Measurements from ENCODE around the gene RLF. TPM values are rescaled to one million over a fixed set of nuclear protein-coding genes. Genes with fewer than 3 reads are reported as not detected.
"Not testable (repeated sequence)": the region's sequence is repeated elsewhere in the genome, so short reads cannot be mapped to it uniquely, and the experiment has no call there.

Gene RLF
- total RNA-seq, 6 experiments from 2014 or later, result 7.2 to 10.2 (median 8.8) TPM

DNA sequence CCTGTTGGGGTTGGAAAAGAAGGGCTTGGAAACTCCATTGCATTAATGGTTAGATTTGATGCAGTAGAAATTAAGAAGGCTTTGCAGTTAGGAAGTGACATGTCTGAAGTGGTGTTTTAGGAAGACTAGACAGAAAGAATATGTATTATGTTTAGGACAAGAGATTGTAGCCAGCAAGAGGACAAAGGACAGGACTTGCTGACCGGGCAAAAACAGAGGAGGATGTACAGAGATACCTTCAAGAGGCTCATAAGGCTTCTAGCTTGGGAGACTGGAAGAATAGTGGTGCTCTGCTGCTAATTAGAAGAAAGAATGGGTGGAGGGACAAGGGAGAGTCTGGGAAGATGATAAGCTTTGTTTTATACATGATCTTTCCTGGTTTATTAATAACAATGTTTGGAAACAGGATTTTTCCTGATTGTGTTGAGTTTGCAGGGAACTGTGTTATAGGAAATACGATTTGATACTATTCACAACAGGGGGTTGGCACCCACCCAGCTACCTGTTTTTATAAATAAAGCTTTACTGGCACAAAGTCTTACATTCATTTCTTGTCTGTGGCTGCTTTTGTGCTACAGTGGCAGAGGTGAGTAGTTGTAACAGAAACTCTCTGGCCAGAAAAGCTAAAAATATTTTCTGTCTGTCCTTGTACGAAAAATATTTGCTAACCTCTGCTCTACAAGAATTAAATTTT, 49.5 kb downstream of the RLF start:
- Mint-ChIP-seq H3K36me3 (ENCODE audit: low read depth) (peaks cover 11% of the 10 kb centered on the region), H3K4me3 (no peak overlapping the region), H3K27ac (no peak overlapping the region; the same call in 1 of the 2 replicates), H3K27me3 (ENCODE audit: insufficient read depth) (no peaks in the 10 kb centered on the region), H3K4me1 (ENCODE audit: low read depth) (no peaks in the 10 kb centered on the region), H3K9me3 (no peaks in the 10 kb centered on the region)
- TF ChIP-seq, protein P1, sequence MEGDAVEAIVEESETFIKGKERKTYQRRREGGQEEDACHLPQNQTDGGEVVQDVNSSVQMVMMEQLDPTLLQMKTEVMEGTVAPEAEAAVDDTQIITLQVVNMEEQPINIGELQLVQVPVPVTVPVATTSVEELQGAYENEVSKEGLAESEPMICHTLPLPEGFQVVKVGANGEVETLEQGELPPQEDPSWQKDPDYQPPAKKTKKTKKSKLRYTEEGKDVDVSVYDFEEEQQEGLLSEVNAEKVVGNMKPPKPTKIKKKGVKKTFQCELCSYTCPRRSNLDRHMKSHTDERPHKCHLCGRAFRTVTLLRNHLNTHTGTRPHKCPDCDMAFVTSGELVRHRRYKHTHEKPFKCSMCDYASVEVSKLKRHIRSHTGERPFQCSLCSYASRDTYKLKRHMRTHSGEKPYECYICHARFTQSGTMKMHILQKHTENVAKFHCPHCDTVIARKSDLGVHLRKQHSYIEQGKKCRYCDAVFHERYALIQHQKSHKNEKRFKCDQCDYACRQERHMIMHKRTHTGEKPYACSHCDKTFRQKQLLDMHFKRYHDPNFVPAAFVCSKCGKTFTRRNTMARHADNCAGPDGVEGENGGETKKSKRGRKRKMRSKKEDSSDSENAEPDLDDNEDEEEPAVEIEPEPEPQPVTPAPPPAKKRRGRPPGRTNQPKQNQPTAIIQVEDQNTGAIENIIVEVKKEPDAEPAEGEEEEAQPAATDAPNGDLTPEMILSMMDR (IDR thresholded peaks at IDR 0.05), result no peak
- DNase-seq, result no peak

DNA sequence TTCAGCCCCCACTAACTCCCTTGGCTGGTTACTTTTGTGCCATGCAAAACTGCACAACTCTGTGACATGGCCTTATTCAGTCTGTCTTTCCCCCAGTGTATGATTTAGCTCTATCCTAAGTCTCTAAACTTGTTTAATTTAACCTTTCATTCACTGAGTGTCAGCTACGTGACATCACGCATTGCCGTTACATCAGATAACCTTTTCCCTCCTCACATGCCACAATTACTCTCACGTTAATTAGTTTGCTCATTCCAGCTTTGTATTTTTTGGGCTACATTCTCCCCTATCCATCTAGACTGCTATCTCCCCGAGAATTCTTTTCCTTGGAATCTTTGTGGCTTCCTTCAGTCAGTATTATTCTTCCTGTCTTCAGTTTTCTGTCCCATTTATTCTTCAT, 57.1 kb downstream of the RLF start:
- H3K4me3 Mint-ChIP-seq, result no peak overlapping the region
- H3K4me1 Mint-ChIP-seq (ENCODE audit: low read depth), result no peaks in the 10 kb centered on the region
- no peaks in the 10 kb centered on the region for H3K27me3 Mint-ChIP-seq (ENCODE audit: insufficient read depth)
- no peak for DNase-seq
- TF ChIP-seq, protein P1 (IDR thresholded peaks at IDR 0.05), result no peak
- no peak overlapping the region for H3K27ac Mint-ChIP-seq
- peaks cover 21% of the 10 kb centered on the region for H3K36me3 Mint-ChIP-seq (ENCODE audit: low read depth)
- no peaks in the 10 kb centered on the region for H3K9me3 Mint-ChIP-seq

DNA sequence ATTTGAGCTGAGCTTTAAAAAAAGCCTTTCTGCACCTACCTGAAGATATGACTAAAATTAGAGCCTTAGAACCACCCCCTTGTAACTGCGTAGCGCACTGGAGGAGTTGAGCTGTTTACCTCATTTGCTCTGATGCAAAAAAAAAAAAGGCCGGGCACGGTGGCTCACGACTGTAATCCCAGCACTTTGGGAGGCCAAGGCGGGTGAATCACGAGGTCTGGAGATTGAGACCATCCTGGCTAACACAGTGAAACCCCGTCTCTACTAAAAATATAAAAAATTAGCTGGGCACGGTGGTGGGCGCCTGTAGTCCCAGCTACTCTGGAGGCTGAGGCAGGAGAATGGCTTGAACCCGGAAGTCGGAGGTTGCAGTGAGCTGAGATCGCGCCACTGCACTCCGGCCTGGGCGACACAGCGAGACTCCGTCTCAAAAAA, 60.3 kb downstream of the RLF start:
- H3K27me3 Mint-ChIP-seq (ENCODE audit: insufficient read depth), result not testable (repeated sequence)

DNA sequence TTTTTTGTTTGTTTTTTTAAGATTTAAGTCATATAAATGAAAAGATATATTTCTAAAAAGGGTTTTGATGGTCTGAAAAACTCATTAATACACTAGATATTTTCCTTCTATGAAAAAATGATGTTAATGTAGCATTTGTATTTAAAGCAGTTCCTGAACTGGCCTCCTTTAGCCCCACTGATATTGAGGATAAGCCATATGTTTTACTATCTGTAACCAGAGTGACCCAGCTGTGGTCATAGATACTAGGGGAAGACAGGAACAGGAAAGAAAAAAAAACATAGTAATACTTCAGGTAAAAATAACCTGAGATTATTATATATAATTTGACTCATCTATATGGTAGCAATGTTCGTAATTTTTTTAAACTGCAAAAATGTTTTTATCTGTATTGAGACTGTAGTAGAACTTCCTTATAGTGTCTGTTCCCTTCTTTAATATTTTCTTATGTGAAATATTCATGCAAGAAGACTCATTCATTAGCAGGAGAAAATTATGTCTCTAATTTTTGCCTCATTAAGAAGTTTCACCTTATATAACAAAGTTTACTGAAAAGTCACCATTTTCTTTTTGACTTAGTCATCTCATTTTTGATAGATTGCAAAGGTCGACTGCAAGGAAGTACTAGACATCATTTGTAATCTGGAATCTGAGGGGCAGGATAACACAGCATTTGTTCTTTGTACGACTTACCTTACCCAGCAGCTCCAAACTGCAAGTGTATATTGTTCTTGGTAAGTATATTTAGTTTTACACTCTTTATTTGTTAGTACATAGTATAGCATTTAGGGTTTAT, 61.0 kb downstream of the RLF start:
- Mint-ChIP-seq H3K4me3 (no peak overlapping the region), H3K27ac (no peak overlapping the region), H3K27me3 (ENCODE audit: insufficient read depth) (no peaks in the 10 kb centered on the region; the same call in 1 of the 2 replicates), H3K9me3 (no peaks in the 10 kb centered on the region), H3K36me3 (ENCODE audit: low read depth) (peaks cover 13% of the 10 kb centered on the region; the same call in 1 of the 2 replicates), H3K4me1 (ENCODE audit: low read depth) (peaks cover 9% of the 10 kb centered on the region)
- DNase-seq, result no peak
- TF ChIP-seq, protein P1 (IDR thresholded peaks at IDR 0.05), result no peak

More for the DNA sequence above, 60.3 kb downstream of the RLF start:
- H3K4me3 Mint-ChIP-seq; H3K4me1 Mint-ChIP-seq (ENCODE audit: low read depth); H3K27ac Mint-ChIP-seq; DNase-seq; H3K9me3 Mint-ChIP-seq: not testable (repeated sequence)
- H3K36me3 Mint-ChIP-seq (ENCODE audit: low read depth), result peaks cover 13% of the 10 kb centered on the region; the same call in 1 of the 2 replicates

DNA sequence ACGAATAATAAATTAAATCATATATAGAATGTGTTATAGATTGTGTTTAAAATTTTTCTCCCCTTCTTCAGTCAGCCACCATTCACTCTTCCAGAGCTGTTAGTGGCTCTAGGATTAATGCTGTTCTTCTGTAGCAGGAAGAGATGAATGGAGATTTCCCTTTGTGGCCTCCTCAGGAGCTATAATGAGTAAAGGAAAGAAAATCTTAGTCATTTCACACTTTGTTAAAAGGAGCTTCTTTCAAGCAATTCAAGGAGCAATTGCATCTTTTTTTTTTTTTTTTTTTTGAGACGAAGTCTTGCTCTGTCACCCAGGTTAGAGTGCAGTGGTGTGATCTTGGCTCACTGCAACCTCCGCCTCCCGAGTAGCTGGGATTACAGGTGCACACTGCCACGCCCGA, 62.9 kb downstream of the RLF start:
- Mint-ChIP-seq H3K27me3 (ENCODE audit: insufficient read depth) (no peaks in the 10 kb centered on the region; the same call in 1 of the 2 replicates), H3K27ac (no peak overlapping the region), H3K9me3 (no peaks in the 10 kb centered on the region), H3K4me1 (ENCODE audit: low read depth) (peaks cover 9% of the 10 kb centered on the region), H3K36me3 (ENCODE audit: low read depth) (peaks cover 7% of the 10 kb centered on the region; the same call in 1 of the 2 replicates), H3K4me3 (no peak overlapping the region)
- no peak for DNase-seq
- TF ChIP-seq, protein P1 (IDR thresholded peaks at IDR 0.05), result no peak

DNA sequence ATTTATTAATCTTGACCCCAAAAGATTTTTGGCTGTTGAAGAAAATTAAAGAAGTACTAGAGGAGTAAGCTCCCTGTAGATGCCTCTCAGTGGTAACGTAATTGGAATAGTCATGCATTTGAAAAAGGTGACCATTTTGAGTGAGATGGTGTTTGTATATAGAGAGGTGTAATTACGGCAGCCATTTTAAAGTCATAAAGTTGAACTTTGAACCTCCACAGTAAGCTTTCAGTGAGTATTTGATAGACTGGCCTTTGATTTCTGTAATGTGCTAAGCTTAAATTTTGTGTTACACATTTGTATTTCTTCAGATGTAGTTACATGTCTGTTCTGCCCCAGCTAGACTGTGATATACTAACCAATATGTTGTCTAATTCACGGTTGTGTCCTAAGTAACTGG, 65.0 kb downstream of the RLF start:
- DNase-seq, result no peak
- no peak overlapping the region for H3K4me3 Mint-ChIP-seq
- H3K4me1 Mint-ChIP-seq (ENCODE audit: low read depth), result peaks cover 9% of the 10 kb centered on the region
- TF ChIP-seq, protein P1 (IDR thresholded peaks at IDR 0.05), result no peak
- peaks cover 12% of the 10 kb centered on the region; the same call in 1 of the 2 replicates for H3K36me3 Mint-ChIP-seq (ENCODE audit: low read depth)
- H3K27me3 Mint-ChIP-seq (ENCODE audit: insufficient read depth), result no peaks in the 10 kb centered on the region; the same call in 1 of the 2 replicates
- no peak overlapping the region for H3K27ac Mint-ChIP-seq
- no peaks in the 10 kb centered on the region for H3K9me3 Mint-ChIP-seq
